IMR-90 (cell line): Measurements from ENCODE around the gene METTL4. TPM values are rescaled to one million over a fixed set of nuclear protein-coding genes. Genes with fewer than 3 reads are reported as not detected.

Experiments used
- ATAC-seq: fragments of 200-7000 bp; cut with Tn5 transposase; 2 replicates; pipeline ENCODE4 v1.9.1; 2020; ENCODE audit warnings: low read depth, mild to moderate bottlenecking, moderate library complexity
- BruUV-seq: library from RNA; stranded (reverse); fragments of 400-500 nt; replicated peaks from 2 replicates; lab custom pipeline; 2021; lab: Mats Ljungman, UMichigan
- CTCF ChIA-PET: fragments of 300-600 bp; formaldehyde crosslinking; extraction: SDS; loops from one replicate; lab custom pipeline; 2021; ENCODE audit warnings: antibody characterized with exemption; lab: Yijun Ruan, JAX
- POLR2A ChIA-PET: fragments of 300-600 bp; sonication (Branson Sonifier 250); formaldehyde crosslinking; loops from one replicate; lab custom pipeline; 2022; ENCODE audit warnings: antibody characterized with exemption; ENCODE audit not compliant: unreplicated experiment; lab: Charles Lee
- DNase-seq: peaks from one replicate; pipeline ENCODE4 v3.0.0; 2013
- H2AFZ ChIP-seq: replicated peaks from 2 replicates; pipeline ENCODE3; 2013; ENCODE audit warnings: low read length, mild to moderate bottlenecking; ENCODE audit not compliant: poor library complexity
- H2AK5ac ChIP-seq: 2 replicates; pipeline ENCODE4 v1.6.1; 2013; ENCODE audit warnings: low read depth, low read length, inconsistent platforms
- H2AK9ac ChIP-seq: replicated peaks from 2 replicates; pipeline ENCODE3; 2013; ENCODE audit warnings: mild to moderate bottlenecking, low read depth, low read length, moderate library complexity; ENCODE audit not compliant: poor library complexity
- H2BK120ac ChIP-seq: 2 replicates; pipeline ENCODE4 v1.6.1; 2013; ENCODE audit warnings: low read depth, low read length, inconsistent platforms
- H2BK15ac ChIP-seq: 3 replicates; pipeline ENCODE4 v1.6.1; 2013; ENCODE audit warnings: low read depth, low read length, inconsistent platforms
- H2BK20ac ChIP-seq: 2 replicates; pipeline ENCODE4 v1.6.1; 2013; ENCODE audit warnings: low read depth, mild to moderate bottlenecking, inconsistent platforms, low read length, moderate library complexity
- H2BK5ac ChIP-seq: 2 replicates; pipeline ENCODE4 v1.6.1; 2013; ENCODE audit warnings: mild to moderate bottlenecking, low read depth, low read length, inconsistent platforms; ENCODE audit not compliant: poor library complexity, severe bottlenecking
- H3K14ac ChIP-seq: replicated peaks from 2 replicates; pipeline ENCODE4 v1.6.1; 2013; ENCODE audit warnings: low read depth, low read length, inconsistent platforms
- H3K18ac ChIP-seq: 2 replicates; pipeline ENCODE4 v1.6.1; 2013; ENCODE audit warnings: low read depth, low read length, control low read depth
- H3K23ac ChIP-seq: 2 replicates; pipeline ENCODE4 v1.6.1; 2013; ENCODE audit warnings: low read depth, low read length, inconsistent platforms
- H3K27ac ChIP-seq: 2 replicates; pipeline ENCODE4 v1.5.1; 2013; ENCODE audit warnings: mild to moderate bottlenecking, control low read depth, low read length; ENCODE audit not compliant: insufficient read depth
- H3K27me3 ChIP-seq: 2 replicates; pipeline ENCODE4 v1.6.1; 2013; ENCODE audit warnings: low read length; ENCODE audit not compliant: control insufficient read depth, insufficient read depth
- H3K36me3 ChIP-seq: 2 replicates; pipeline ENCODE4 v1.6.1; 2013; ENCODE audit warnings: low read length, mixed read lengths; ENCODE audit not compliant: control insufficient read depth, insufficient read depth
- H3K4ac ChIP-seq: 2 replicates; pipeline ENCODE4 v1.6.1; 2013; ENCODE audit warnings: low read depth, low read length, inconsistent platforms
- H3K4me1 ChIP-seq: 2 replicates; pipeline ENCODE4 v1.6.1; 2013; ENCODE audit warnings: low read length, mixed read lengths; ENCODE audit not compliant: control insufficient read depth, insufficient read depth
- H3K4me2 ChIP-seq: 2 replicates; pipeline ENCODE4 v1.6.1; 2013; ENCODE audit warnings: low read depth, mild to moderate bottlenecking, control low read depth, low read length, moderate library complexity
- H3K4me3 ChIP-seq: 2 replicates; pipeline ENCODE4 v1.5.1; 2013; ENCODE audit warnings: low read depth, mild to moderate bottlenecking, control low read depth, low read length, moderate library complexity; ENCODE audit not compliant: insufficient read depth
- H3K56ac ChIP-seq: 2 replicates; pipeline ENCODE4 v1.6.1; 2013; ENCODE audit warnings: low read length, inconsistent platforms; ENCODE audit not compliant: insufficient read depth; ENCODE audit errors: extremely low read depth
- H3K79me1 ChIP-seq, 2 experiments: 2 replicates each; pipeline ENCODE4 v1.6.1; 2013; ENCODE audit warnings: low read length in 2 of 2, inconsistent platforms in 1 of 2, low read depth in 1 of 2
- H3K9ac ChIP-seq: 2 replicates; pipeline ENCODE4 v1.6.1; 2013; ENCODE audit warnings: low read depth, low read length, control low read depth
- H3K9me1 ChIP-seq: 2 replicates; pipeline ENCODE4 v1.6.1; 2013; ENCODE audit warnings: low read length, inconsistent platforms; ENCODE audit not compliant: insufficient read depth
- H3K9me3 ChIP-seq: 2 replicates; pipeline ENCODE4 v1.6.1; 2013; ENCODE audit warnings: low read length; ENCODE audit not compliant: control insufficient read depth, insufficient read depth
- H4K20me1 ChIP-seq: 2 replicates; pipeline ENCODE4 v1.6.1; 2013; ENCODE audit warnings: low read length, inconsistent platforms; ENCODE audit not compliant: insufficient read depth
- H4K5ac ChIP-seq: 2 replicates; pipeline ENCODE4 v1.6.1; 2013; ENCODE audit warnings: mild to moderate bottlenecking, low read depth, low read length, control low read depth
- H4K8ac ChIP-seq, 2 experiments: 2 replicates each; pipeline ENCODE4 v1.6.1; 2013; ENCODE audit warnings: low read depth in 2 of 2, low read length in 2 of 2, control low read depth in 1 of 2, inconsistent platforms in 1 of 2
- H4K91ac ChIP-seq: 2 replicates; pipeline ENCODE4 v1.6.1; 2013; ENCODE audit warnings: low read depth, low read length, inconsistent platforms; ENCODE audit not compliant: insufficient read depth
- BHLHE40 ChIP-seq: fragments of 150-350 bp; IDR thresholded peaks from 2 replicates; pipeline ENCODE4 v1.6.1; 2016; ENCODE audit warnings: mild to moderate bottlenecking, low read depth, low read length
- RAD21 ChIP-seq: IDR thresholded peaks from 2 replicates; pipeline ENCODE4 v1.6.1; 2012; ENCODE audit warnings: low read length, improper control_type of control experiment
- WGBS, 2 experiments: methylation state at CpG; one replicate each; pipeline versions ENCODE4 v1.1.5 to v1.1.7; 2013; ENCODE audit warnings: missing lambda C conversion rate in 2 of 2; ENCODE audit not compliant: insufficient read length in 1 of 2; ENCODE audit errors: extremely low coverage in 2 of 2; 5-methylcytosine and 5-hydroxymethylcytosine counted together
- dilution Hi-C: fragments of 300-500 bp; cut with HindIII; formaldehyde crosslinking; loops from one replicate; pipeline ENCODE4 v1.14.3; 2018; ENCODE audit warnings: low sequenced_read_pairs; ENCODE audit not compliant: unreplicated experiment
- in situ Hi-C: fragments of 300-500 bp; cut with MboI; formaldehyde crosslinking; loops from 3 replicates; pipeline ENCODE4 v1.14.3; 2019; ENCODE audit warnings: low sequenced_read_pairs, inconsistent platforms, mixed read lengths
- intact Hi-C: fragments of 100-400 bp; cut with micrococcal nuclease; formaldehyde crosslinking; loops from 2 replicates; pipeline ENCODE4 v1.10.0; 2022
- polyA plus RNA-seq, 3 experiments: library from polyadenylated mRNA; depleted of rRNA; stranded (reverse); fragments of >200 nt; gene quantifications; 2 replicates each; pipeline ENCODE4 v1.2.3, GENCODE V29; 2012; ENCODE audit warnings: low replicate concordance in 1 of 3
- total RNA-seq: library from RNA; depleted of rRNA; stranded (reverse); fragments of >200 nt; gene quantifications from 2 replicates; pipeline ENCODE4 v1.2.3, GENCODE V29; 2012

The METTL4 gene
- total and polyA plus RNA-seq, 2 of the 4 experiments (the other 2 are of a cell fraction): 4.9 to 5.4 TPM

DNA sequence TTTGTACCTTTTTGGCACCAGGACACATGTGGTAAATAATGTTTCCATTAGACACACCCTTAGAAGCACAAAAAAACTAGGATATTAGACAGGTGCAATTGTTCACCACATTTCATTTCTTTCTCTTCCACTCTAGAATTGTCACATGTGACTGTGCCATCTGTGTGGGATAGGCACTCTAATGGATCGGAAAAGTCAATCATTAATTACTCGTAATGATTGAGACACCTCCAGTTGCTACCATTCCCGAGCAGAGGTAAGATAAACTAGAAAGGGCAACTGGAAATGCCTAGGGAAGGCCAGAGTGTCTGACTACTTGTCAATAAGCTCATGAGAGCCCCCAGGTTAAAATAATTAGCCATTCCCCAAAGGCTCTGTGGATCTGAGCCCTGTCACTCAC, 59.9 kb downstream of the METTL4 start:
- Histone ChIP-seq H3K9me3 (no peaks in the 10 kb centered on the region), H2BK120ac (no peak overlapping the region), H3K18ac (no peak overlapping the region), H3K36me3 (no peaks in the 10 kb centered on the region), H3K4me2 (no peak overlapping the region), H3K9me1 (peaks cover 7% of the 10 kb centered on the region), H4K20me1 (no peaks in the 10 kb centered on the region), H2AFZ (no peak overlapping the region), H3K23ac (no peak overlapping the region), H4K8ac (no peak overlapping the region), H2BK20ac (no peak overlapping the region), H2BK15ac (no peak overlapping the region), H2AK5ac (no peak overlapping the region), H3K27ac (no peak overlapping the region), H3K27me3 (no peaks in the 10 kb centered on the region), H3K4ac (no peak overlapping the region), H3K4me1 (peaks cover 6% of the 10 kb centered on the region), H4K91ac (no peak overlapping the region), H2AK9ac (no peak overlapping the region), H3K4me3 (no peak overlapping the region), H4K5ac (no peak overlapping the region), H3K56ac (no peak overlapping the region), H3K9ac (no peak overlapping the region), H3K14ac (no peak overlapping the region), H3K79me1 (peaks cover 0 to 3% of the 10 kb centered on the region in 2 experiments; a peak in 1 of 4 replicates), H2BK5ac (no peak overlapping the region)
- no peak for DNase-seq
- CTCF ChIA-PET: interaction anchor here (0.6 kb wide), 1 partner anchor 464 kb away, joined by 4 read pairs; no protein-coding TSS in a partner anchor
- BruUV-seq: no TSS peak
- dilution Hi-C loops (no loop called here), in situ Hi-C loops (no loop called here), intact Hi-C loops (no loop called here)
- TF ChIP-seq BHLHE40 (no peak), RAD21 (no peak)
- POLR2A ChIA-PET: no interaction called here
- 100% methylated on average over 2 of the region's 3 CpGs; no CpG with 5 or more reads in 1 of the 2 experiments for whole genome bisulfite sequencing, 2 experiments
- ATAC-seq: no peak
